Keratinocyte (primary cell): ENCODE measurements around the gene PTPRD.

ENCODE experiments used
- CTCF ChIP-seq, 3 experiments: IDR thresholded peaks in 1 of 3; conservative IDR thresholded peaks in 1 of 3; optimal IDR thresholded peaks in 1 of 3; 2 replicates in 2 of 3; 3 replicates in 1 of 3; pipeline versions ENCODE3 to v1.5.1; 2011; ENCODE audit warnings: low read length in 3 of 3, mild to moderate bottlenecking in 3 of 3, moderate library complexity in 2 of 3, control low read depth in 1 of 3, inconsistent platforms in 1 of 3; ENCODE audit not compliant: insufficient read depth in 2 of 3; ENCODE audit errors: extremely low read depth in 1 of 3
- EZH2 ChIP-seq: IDR thresholded peaks from one replicate; pipeline ENCODE4 v1.6.1; 2012; ENCODE audit warnings: inconsistent platforms, mild to moderate bottlenecking, low read length, moderate library complexity

- TF ChIP-seq CTCF (optimal IDR thresholded peaks at IDR 0.05 in 1 of 3, IDR thresholded peaks at IDR 0.05 in 1 of 3, conservative IDR thresholded peaks at IDR 0.05 in 1 of 3; ENCODE audit: extremely low read depth in 1 of 3, insufficient read depth in 2 of 3, low read length in 3 of 3), result no peak
- TF ChIP-seq EZH2, result no peak
These were observed 1968.9 kb downstream of the PTPRD start for GRCh38 chr9:8643896-8644295.
